ENCODE results near the gene PLCB4.

The PLCB4 gene

DNA sequence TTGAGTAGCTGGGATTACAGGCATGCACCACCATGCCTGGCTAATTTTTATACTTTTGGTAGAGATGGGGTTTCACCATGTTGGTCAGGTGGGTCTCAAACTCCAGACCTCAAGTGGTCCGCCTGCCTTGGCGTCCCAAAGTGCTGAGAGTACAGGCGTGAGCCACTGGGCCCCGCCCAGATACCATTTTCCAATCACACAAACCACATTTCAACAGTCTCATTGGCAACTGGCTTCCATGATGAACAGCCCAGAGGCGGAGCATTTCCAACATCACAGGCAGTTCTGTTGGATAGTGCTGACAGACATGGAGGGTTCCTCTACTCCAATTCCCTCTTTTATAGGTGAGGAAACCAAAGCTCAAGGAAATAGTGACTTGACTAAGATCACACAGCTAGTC is 43.9 kb upstream of the PLCB4 start:
- no peak overlapping the region for H2AFZ ChIP-seq (ENCODE audit: low read length)

DNA sequence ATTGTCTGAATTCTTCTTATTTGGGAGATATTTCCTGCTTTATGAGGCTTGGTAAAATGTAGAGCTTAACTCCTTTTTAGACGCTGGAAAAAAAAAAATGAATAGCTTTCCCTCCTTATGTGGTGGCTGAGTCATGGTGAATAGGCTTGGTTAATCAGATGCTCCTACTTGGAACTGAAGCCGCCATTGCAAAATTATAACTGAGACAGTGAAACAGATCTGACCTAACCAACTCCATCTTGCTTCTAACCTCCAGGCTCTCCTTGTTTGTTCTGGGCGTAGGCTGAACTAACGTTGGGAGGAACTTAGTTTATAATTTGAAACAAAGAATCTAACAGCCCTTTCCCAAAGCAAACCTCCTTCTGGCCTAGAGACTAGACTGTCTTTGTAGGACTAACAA is 43.2 kb upstream of the PLCB4 start:
- no peaks in the 10 kb centered on the region for H4K20me1 ChIP-seq (ENCODE audit: insufficient read depth, low read length, poor library complexity, severe bottlenecking)
- H3K4me2 ChIP-seq (ENCODE audit: low read depth, low read length, poor library complexity, severe bottlenecking): no peak overlapping the region
- no peaks in the 10 kb centered on the region for H3F3A ChIP-seq (ENCODE audit: low read depth)
- no peak overlapping the region for H3K4me3 ChIP-seq (ENCODE audit: low read length, poor library complexity, severe bottlenecking)
- no peaks in the 10 kb centered on the region for H3K27me3 ChIP-seq (ENCODE audit: insufficient read depth, low read length, poor library complexity, severe bottlenecking)
- no peaks in the 10 kb centered on the region for H3K9me2 ChIP-seq (replicated peaks; ENCODE audit: low read depth, low read length)
- TF ChIP-seq EZH2phosphoT487 (IDR thresholded peaks at IDR 0.05; ENCODE audit: borderline replicate concordance): no peak
- TF ChIP-seq, protein P1, sequence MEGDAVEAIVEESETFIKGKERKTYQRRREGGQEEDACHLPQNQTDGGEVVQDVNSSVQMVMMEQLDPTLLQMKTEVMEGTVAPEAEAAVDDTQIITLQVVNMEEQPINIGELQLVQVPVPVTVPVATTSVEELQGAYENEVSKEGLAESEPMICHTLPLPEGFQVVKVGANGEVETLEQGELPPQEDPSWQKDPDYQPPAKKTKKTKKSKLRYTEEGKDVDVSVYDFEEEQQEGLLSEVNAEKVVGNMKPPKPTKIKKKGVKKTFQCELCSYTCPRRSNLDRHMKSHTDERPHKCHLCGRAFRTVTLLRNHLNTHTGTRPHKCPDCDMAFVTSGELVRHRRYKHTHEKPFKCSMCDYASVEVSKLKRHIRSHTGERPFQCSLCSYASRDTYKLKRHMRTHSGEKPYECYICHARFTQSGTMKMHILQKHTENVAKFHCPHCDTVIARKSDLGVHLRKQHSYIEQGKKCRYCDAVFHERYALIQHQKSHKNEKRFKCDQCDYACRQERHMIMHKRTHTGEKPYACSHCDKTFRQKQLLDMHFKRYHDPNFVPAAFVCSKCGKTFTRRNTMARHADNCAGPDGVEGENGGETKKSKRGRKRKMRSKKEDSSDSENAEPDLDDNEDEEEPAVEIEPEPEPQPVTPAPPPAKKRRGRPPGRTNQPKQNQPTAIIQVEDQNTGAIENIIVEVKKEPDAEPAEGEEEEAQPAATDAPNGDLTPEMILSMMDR (conservative IDR thresholded peaks at IDR 0.05; ENCODE audit: low read length): no peak
- no peaks in the 10 kb centered on the region for H3K4me1 ChIP-seq (ENCODE audit: insufficient read depth, low read length, poor library complexity, severe bottlenecking)
- H2AFZ ChIP-seq (ENCODE audit: low read length): no peak overlapping the region
- H3K79me2 ChIP-seq (ENCODE audit: insufficient read depth, low read length): no peaks in the 10 kb centered on the region
- no peaks in the 10 kb centered on the region for H3K9me3 ChIP-seq (ENCODE audit: insufficient read depth, low read depth, low read length)
- no peaks in the 10 kb centered on the region for H3K36me3 ChIP-seq (ENCODE audit: insufficient read depth, low read length)
- no peak overlapping the region for H3K9ac ChIP-seq (ENCODE audit: low read depth, low read length, poor library complexity, severe bottlenecking)

More for the DNA sequence above, 43.9 kb upstream of the PLCB4 start:
- Histone ChIP-seq H3F3A (ENCODE audit: low read depth) (no peaks in the 10 kb centered on the region), H3K9me3 (ENCODE audit: insufficient read depth, low read depth, low read length) (no peaks in the 10 kb centered on the region), H3K9ac (ENCODE audit: low read depth, low read length, poor library complexity, severe bottlenecking) (no peak overlapping the region), H3K4me3 (ENCODE audit: low read length, poor library complexity, severe bottlenecking) (no peak overlapping the region), H3K79me2 (ENCODE audit: insufficient read depth, low read length) (no peaks in the 10 kb centered on the region), H3K27me3 (ENCODE audit: insufficient read depth, low read length, poor library complexity, severe bottlenecking) (no peaks in the 10 kb centered on the region), H4K20me1 (ENCODE audit: insufficient read depth, low read length, poor library complexity, severe bottlenecking) (no peaks in the 10 kb centered on the region), H3K9me2 (replicated peaks; ENCODE audit: low read depth, low read length) (no peaks in the 10 kb centered on the region), H3K36me3 (ENCODE audit: insufficient read depth, low read length) (no peaks in the 10 kb centered on the region), H3K4me2 (ENCODE audit: low read depth, low read length, poor library complexity, severe bottlenecking) (no peak overlapping the region), H3K4me1 (ENCODE audit: insufficient read depth, low read length, poor library complexity, severe bottlenecking) (peaks cover under 1% of the 10 kb centered on the region)
- TF ChIP-seq, protein P1 (conservative IDR thresholded peaks at IDR 0.05; ENCODE audit: low read length): no peak
- no peak for TF ChIP-seq EZH2phosphoT487 (IDR thresholded peaks at IDR 0.05; ENCODE audit: borderline replicate concordance)

DNA sequence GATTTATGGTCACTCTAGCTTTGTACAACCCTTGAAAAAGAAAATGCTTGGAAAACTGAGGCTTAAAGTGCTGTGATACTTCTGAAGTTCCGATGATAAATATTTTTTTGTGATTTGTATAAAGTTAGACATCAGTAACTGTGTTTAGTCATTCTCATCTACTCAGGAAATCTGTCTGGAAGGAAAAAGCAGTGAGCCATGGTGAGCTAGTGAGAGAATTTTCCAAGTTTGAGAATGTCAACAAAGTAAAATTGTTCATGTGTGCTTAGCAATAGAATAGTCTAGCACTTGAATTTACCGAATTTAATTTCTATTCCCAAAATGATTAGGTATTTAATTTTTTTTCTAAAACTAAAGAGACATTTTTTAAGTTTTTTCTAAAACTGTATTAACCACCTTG is 41.3 kb upstream of the PLCB4 start:
- Histone ChIP-seq H4K20me1 (ENCODE audit: insufficient read depth, low read length, poor library complexity, severe bottlenecking) (no peaks in the 10 kb centered on the region), H3K27me3 (ENCODE audit: insufficient read depth, low read length, poor library complexity, severe bottlenecking) (no peaks in the 10 kb centered on the region), H3F3A (ENCODE audit: low read depth) (no peaks in the 10 kb centered on the region), H3K4me1 (ENCODE audit: insufficient read depth, low read length, poor library complexity, severe bottlenecking) (no peaks in the 10 kb centered on the region), H3K4me2 (ENCODE audit: low read depth, low read length, poor library complexity, severe bottlenecking) (no peak overlapping the region), H3K9me2 (replicated peaks; ENCODE audit: low read depth, low read length) (no peaks in the 10 kb centered on the region), H3K36me3 (ENCODE audit: insufficient read depth, low read length) (no peaks in the 10 kb centered on the region), H3K9ac (ENCODE audit: low read depth, low read length, poor library complexity, severe bottlenecking) (no peak overlapping the region), H2AFZ (ENCODE audit: low read length) (no peak overlapping the region), H3K79me2 (ENCODE audit: insufficient read depth, low read length) (no peaks in the 10 kb centered on the region), H3K9me3 (ENCODE audit: insufficient read depth, low read depth, low read length) (no peaks in the 10 kb centered on the region), H3K4me3 (ENCODE audit: low read length, poor library complexity, severe bottlenecking) (no peak overlapping the region)
- TF ChIP-seq, protein P1 (conservative IDR thresholded peaks at IDR 0.05; ENCODE audit: low read length): no peak
- TF ChIP-seq EZH2phosphoT487 (IDR thresholded peaks at IDR 0.05; ENCODE audit: borderline replicate concordance): no peak
